Testis (tissue), 2 donors: Measurements from ENCODE around the gene ABCB9.

Source experiments
- POLR2A ChIP-seq: fragments of 450-650 bp; IDR thresholded peaks from one replicate; pipeline ENCODE4 v1.6.1; 2017; ENCODE audit warnings: antibody characterized with exemption, mild to moderate bottlenecking, moderate library complexity
- TF ChIP-seq, protein P1 (sequence below), 3 experiments: fragments of 450-650 bp in 2 of 3; fragments of 200-600 bp in 1 of 3; sonication (generic) in 1 of 3; IDR thresholded peaks; one replicate each; pipeline ENCODE4 v1.5.1; 2016 to 2019; ENCODE audit warnings: antibody characterized with exemption in 3 of 3, mild to moderate bottlenecking in 2 of 3, moderate library complexity in 1 of 3

DNA sequence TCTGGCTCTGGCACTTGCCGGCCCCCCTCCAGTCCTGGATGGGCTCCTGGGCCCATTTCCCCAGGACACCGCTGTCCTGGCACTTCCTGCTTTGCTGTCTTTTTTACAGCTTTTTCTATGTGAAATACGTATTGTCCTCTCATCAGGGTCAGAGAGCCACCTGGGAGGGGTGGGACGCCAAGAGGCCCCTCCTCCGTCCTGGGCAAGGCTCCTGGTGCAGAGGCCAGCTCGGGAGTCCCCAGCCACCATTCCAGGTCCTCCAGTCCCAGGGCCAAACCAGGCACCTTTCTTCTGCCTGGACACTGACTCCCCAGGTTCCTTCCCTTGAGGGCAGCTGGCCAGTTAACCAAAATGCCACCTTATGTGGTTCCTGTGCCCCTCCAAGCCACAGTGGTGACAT, 37.0 kb upstream of the ABCB9 start:
- TF ChIP-seq POLR2A: no peak
- TF ChIP-seq, protein P1, sequence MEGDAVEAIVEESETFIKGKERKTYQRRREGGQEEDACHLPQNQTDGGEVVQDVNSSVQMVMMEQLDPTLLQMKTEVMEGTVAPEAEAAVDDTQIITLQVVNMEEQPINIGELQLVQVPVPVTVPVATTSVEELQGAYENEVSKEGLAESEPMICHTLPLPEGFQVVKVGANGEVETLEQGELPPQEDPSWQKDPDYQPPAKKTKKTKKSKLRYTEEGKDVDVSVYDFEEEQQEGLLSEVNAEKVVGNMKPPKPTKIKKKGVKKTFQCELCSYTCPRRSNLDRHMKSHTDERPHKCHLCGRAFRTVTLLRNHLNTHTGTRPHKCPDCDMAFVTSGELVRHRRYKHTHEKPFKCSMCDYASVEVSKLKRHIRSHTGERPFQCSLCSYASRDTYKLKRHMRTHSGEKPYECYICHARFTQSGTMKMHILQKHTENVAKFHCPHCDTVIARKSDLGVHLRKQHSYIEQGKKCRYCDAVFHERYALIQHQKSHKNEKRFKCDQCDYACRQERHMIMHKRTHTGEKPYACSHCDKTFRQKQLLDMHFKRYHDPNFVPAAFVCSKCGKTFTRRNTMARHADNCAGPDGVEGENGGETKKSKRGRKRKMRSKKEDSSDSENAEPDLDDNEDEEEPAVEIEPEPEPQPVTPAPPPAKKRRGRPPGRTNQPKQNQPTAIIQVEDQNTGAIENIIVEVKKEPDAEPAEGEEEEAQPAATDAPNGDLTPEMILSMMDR (IDR thresholded peaks at IDR 0.05): no peak
